Thyroid gland (tissue), 4 donors: ENCODE results near the gene MTCH2. TPM values are rescaled to one million over a fixed set of nuclear protein-coding genes. Genes with fewer than 3 reads are reported as not detected.
A peak's percentile ranks its signal among the peaks of the same experiment; 100 is the strongest.
"Not testable (repeated sequence)": the region's sequence is repeated elsewhere in the genome, so short reads cannot be mapped to it uniquely, and the experiment has no call there.

Experiments used
- DNase-seq, 2 donors: peaks; one replicate each; pipeline ENCODE4 v3.0.0-alpha.2; 2019
- H3K27ac ChIP-seq, 3 donors: fragments of 200-600 bp; sonication (generic); 1 replicate in 2 of 3; 2 replicates in 1 of 3; pipeline ENCODE4 v1.5.1; 2016 to 2019; ENCODE audit warnings: mild to moderate bottlenecking in 1 of 3, moderate library complexity in 1 of 3
- H3K27me3 ChIP-seq: fragments of 200-600 bp; sonication (generic); one replicate; pipeline ENCODE4 v1.5.1; 2019
- H3K36me3 ChIP-seq, 2 donors: fragments of 200-600 bp; sonication (generic); one replicate each; pipeline ENCODE4 v1.5.1; 2016 to 2019
- H3K4me1 ChIP-seq, 2 donors: fragments of 200-600 bp; sonication (generic); one replicate each; pipeline ENCODE4 v1.5.1; 2017 to 2019
- H3K4me3 ChIP-seq, 3 donors: fragments of 200-600 bp; sonication (generic); replicated peaks in 1 of 3; 1 replicate in 2 of 3; 2 replicates in 1 of 3; pipeline ENCODE4 v1.5.1; 2016; ENCODE audit warnings: mild to moderate bottlenecking in 1 of 3
- H3K9me3 ChIP-seq: fragments of 200-600 bp; sonication (generic); one replicate; pipeline ENCODE4 v1.5.1; 2017
- POLR2A ChIP-seq, 2 donors: fragments of 450-650 bp; IDR thresholded peaks; one replicate each; pipeline ENCODE4 v1.6.1; 2017; ENCODE audit warnings: antibody characterized with exemption in 2 of 2, mild to moderate bottlenecking in 2 of 2, moderate library complexity in 1 of 2
- whole genome bisulfite sequencing, 2 donors: methylation state at CpG; one replicate each; pipeline ENCODE4 v1.1.5; 2017; 5-methylcytosine and 5-hydroxymethylcytosine counted together
- intact Hi-C: fragments of 100-400 bp; cut with DNase I; formaldehyde crosslinking; loops from one replicate; pipeline ENCODE4 v1.15.1; 2023
- total RNA-seq, 4 donors: library from RNA; depleted of rRNA; stranded (reverse); fragments of >200 nt; gene quantifications; one replicate each; pipeline ENCODE4 v1.2.3, GENCODE V29; 2016
- TF ChIP-seq, protein P1 (sequence below), 6 experiments: fragments of 200-600 bp in 3 of 6; fragments of 450-650 bp in 3 of 6; sonication (generic) in 3 of 6; IDR thresholded peaks; one replicate each; pipeline ENCODE4 v1.5.1; 2016 to 2019; ENCODE audit warnings: antibody characterized with exemption in 6 of 6, mild to moderate bottlenecking in 2 of 6, inconsistent platforms in 1 of 6, moderate library complexity in 1 of 6

Gene MTCH2
- total RNA-seq, 4 donors from 2014 or later: 70.3 to 126 (median 82.2) TPM

DNA sequence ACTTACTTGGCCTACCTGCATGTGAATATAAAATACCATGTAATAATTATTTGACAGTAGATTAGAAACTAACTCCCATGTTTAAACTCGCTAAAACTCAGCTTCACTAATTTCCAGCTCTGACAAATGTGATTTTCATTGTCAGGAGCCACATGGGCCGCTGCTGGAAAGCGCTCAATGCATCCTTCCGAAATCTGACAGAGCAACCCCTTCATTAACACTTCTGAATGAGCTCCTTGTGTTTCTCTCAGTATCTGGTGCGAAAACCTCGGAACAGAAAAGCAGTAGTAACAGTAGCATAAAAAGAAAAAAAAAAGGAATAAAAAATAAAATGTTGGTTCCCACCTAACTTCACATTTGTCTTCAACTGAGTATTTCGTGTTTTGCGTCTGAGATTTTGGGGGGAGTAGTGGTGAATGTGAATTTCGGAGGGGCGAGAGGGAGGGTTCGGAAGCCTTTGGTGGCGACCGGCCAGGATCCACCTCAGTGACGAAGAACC is 710 bp downstream of the MTCH2 start:
- Histone ChIP-seq H3K4me3 (peak overlapping the region; percentile 2 to 98 (median 63)), H3K36me3 (peaks cover 8 to 10% of the 10 kb centered on the region in 2 donors), H3K9me3 (no peaks in the 10 kb centered on the region), H3K27ac (peak overlapping the region; percentile 89 to 96 (median 93)), H3K27me3 (no peaks in the 10 kb centered on the region), H3K4me1 (peaks cover 0 to 13% of the 10 kb centered on the region in 2 donors)
- DNase-seq: no peak
- 7 to 8% methylated on average over 13 of the region's 14 CpGs for WGBS, 2 donors
- intact Hi-C loops: no loop called here
- no peak for TF ChIP-seq POLR2A (IDR thresholded peaks at IDR 0.05)
- TF ChIP-seq, protein P1, sequence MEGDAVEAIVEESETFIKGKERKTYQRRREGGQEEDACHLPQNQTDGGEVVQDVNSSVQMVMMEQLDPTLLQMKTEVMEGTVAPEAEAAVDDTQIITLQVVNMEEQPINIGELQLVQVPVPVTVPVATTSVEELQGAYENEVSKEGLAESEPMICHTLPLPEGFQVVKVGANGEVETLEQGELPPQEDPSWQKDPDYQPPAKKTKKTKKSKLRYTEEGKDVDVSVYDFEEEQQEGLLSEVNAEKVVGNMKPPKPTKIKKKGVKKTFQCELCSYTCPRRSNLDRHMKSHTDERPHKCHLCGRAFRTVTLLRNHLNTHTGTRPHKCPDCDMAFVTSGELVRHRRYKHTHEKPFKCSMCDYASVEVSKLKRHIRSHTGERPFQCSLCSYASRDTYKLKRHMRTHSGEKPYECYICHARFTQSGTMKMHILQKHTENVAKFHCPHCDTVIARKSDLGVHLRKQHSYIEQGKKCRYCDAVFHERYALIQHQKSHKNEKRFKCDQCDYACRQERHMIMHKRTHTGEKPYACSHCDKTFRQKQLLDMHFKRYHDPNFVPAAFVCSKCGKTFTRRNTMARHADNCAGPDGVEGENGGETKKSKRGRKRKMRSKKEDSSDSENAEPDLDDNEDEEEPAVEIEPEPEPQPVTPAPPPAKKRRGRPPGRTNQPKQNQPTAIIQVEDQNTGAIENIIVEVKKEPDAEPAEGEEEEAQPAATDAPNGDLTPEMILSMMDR (IDR thresholded peaks at IDR 0.05): no peak

DNA sequence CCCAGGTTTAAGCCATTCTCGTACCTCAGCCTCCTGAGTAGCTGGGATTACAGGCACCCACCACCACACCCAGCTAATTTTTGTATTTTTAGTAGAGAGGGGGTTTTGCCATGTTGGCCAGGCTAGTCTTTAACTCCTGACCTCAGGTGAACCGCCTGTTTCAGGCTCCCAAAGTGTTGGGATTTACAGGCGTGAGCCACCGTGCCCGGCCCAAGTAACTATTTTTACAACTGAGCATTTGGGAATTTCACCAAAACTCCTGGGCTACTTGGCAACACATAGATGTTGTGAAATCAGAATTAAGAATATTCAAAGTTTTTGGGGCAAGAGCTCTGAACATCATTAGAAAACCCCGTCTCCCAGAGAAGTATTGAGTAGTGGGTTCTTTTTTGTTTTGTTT is 1.9 kb downstream of the MTCH2 start:
- 87 to 90% methylated on average over 6 of the region's 6 CpGs for WGBS, 2 donors
- H3K36me3 ChIP-seq: peaks cover 8 to 10% of the 10 kb centered on the region in 2 donors
- H3K9me3 ChIP-seq, H3K27ac ChIP-seq, intact Hi-C loops, H3K4me3 ChIP-seq, H3K27me3 ChIP-seq, DNase-seq: not testable (repeated sequence)
- peaks cover 0 to 13% of the 10 kb centered on the region in 2 donors for H3K4me1 ChIP-seq

DNA sequence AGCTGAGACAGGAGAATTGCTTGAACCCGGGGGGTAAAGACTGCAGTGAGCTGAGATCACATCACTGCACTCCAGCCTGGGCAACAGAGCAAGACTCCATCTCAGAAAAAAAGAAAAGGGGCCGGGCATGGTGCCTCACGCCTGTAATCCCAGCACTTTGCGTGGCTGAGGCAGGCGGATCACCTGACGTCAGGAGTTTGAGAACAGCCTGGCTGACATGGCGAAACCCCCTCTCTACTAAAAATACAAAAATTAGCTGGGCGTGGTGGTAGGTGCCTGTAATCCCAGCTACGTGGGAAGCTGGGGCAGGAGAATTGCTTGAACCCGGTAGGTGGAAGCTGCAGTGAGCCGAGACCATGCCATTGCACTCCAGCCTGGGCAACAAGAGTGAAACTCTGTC is 6.0 kb downstream of the MTCH2 start:
- H3K36me3 ChIP-seq: peaks cover 32 to 35% of the 10 kb centered on the region in 2 donors
- intact Hi-C loops, DNase-seq, H3K9me3 ChIP-seq, H3K27me3 ChIP-seq, H3K27ac ChIP-seq, H3K4me1 ChIP-seq, H3K4me3 ChIP-seq: not testable (repeated sequence)
- WGBS, 2 donors: 95 to 98% methylated on average over 11 of the region's 11 CpGs

DNA sequence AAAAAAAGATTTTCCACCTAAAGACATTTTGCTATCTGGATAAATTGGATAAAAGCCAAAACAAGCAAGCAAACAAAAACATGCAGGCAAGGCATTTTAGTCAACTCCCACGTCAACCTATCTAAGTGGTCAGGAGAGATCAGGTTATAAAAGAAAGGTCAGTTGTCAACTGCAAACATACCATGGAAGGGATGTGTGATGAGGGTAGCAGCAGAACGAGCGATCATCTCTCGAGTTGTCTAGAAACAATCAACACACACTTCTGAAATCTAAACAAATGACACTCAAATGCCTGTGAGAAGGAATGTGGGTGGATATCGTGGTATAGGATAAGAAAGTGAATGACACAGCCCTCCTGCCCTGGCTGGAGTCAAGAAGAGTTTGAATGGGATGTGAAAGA is 10.9 kb downstream of the MTCH2 start:
- no peaks in the 10 kb centered on the region for H3K9me3 ChIP-seq
- no peak overlapping the region for H3K4me3 ChIP-seq
- WGBS, 2 donors: 76 to 80% methylated on average over 5 of the region's 5 CpGs
- intact Hi-C loops: no loop called here
- H3K27me3 ChIP-seq: no peaks in the 10 kb centered on the region
- DNase-seq: no peak
- peaks cover 62 to 73% of the 10 kb centered on the region in 2 donors for H3K36me3 ChIP-seq
- TF ChIP-seq, protein P1 (IDR thresholded peaks at IDR 0.05): no peak
- no peak for TF ChIP-seq POLR2A (IDR thresholded peaks at IDR 0.05)
- H3K27ac ChIP-seq: no peak overlapping the region
- no peaks in the 10 kb centered on the region for H3K4me1 ChIP-seq

DNA sequence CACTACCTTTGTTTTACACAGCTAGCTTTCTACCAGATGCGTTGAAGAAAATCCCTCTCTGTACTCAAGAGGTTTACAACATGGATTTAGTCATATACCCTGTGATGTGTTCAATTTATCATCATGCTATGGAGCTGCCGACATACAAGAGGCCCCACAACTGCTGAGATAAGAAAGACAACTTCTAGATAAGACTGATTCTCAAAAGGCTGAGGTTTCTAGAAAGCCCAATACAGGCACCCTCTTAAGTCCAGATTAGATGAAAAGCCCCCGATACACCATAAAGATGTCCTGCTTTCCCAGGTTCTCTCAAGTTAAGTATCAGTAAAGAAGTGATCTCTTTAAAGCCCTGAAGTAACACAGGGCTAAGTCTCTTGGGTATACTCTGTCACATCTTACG is 14.3 kb downstream of the MTCH2 start:
- TF ChIP-seq, protein P1 (IDR thresholded peaks at IDR 0.05): no peak
- no peak for TF ChIP-seq POLR2A (IDR thresholded peaks at IDR 0.05)
- no peaks in the 10 kb centered on the region for H3K9me3 ChIP-seq
- no peak overlapping the region for H3K4me3 ChIP-seq
- H3K27me3 ChIP-seq: no peaks in the 10 kb centered on the region
- no peak for DNase-seq
- H3K27ac ChIP-seq: no peak overlapping the region
- intact Hi-C loops: no loop called here
- 88 to 89% methylated on average over 4 of the region's 4 CpGs for WGBS, 2 donors
- H3K36me3 ChIP-seq: peaks cover 53 to 80% of the 10 kb centered on the region in 2 donors
- H3K4me1 ChIP-seq: no peaks in the 10 kb centered on the region

DNA sequence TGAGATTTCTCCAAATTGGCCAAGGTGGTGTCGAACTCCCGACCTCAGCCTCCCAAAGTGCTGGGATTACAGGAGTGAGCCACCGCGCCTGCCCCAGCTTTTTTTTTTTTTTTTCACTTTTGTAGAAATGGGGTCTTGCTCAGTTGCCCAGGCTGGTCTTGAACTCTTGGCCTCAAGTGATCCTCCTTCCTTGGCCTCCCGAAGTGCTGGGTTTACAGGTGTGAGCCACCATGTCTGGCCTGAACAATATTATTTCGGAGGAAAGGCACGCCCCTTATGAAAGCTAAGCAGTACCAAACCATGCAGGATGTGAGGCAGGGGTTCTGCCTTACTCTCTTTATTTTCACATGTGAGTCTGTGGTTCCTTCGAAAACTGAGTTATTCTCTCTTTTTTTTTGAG is 16.1 kb downstream of the MTCH2 start:
- DNase-seq: no peak
- no peaks in the 10 kb centered on the region for H3K9me3 ChIP-seq
- H3K27me3 ChIP-seq: no peaks in the 10 kb centered on the region
- no peak for TF ChIP-seq POLR2A (IDR thresholded peaks at IDR 0.05)
- TF ChIP-seq, protein P1 (IDR thresholded peaks at IDR 0.05): no peak
- no peaks in the 10 kb centered on the region for H3K4me1 ChIP-seq
- WGBS, 2 donors: 89 to 90% methylated on average over 8 of the region's 8 CpGs
- no peak overlapping the region for H3K4me3 ChIP-seq
- peaks cover 47 to 86% of the 10 kb centered on the region in 2 donors for H3K36me3 ChIP-seq
- H3K27ac ChIP-seq: no peak overlapping the region
- intact Hi-C loops: no loop called here
